Transverse colon (tissue), 4 donors: ENCODE data around the gene FBXO3. TPM values are rescaled to one million over a fixed set of nuclear protein-coding genes. Genes with fewer than 3 reads are reported as not detected.
"Not testable (repeated sequence)": the region's sequence is repeated elsewhere in the genome, so short reads cannot be mapped to it uniquely, and the experiment has no call there.

Experiments
- DNase-seq: peaks from one replicate; pipeline ENCODE4 v3.0.0-alpha.2; 2019
- H3K27ac ChIP-seq, 4 donors: fragments of 200-600 bp; sonication (generic); 2 replicates each; pipeline ENCODE4 v1.5.1; 2016 to 2018; ENCODE audit warnings: inconsistent platforms in 4 of 4
- H3K27me3 ChIP-seq: fragments of 200-600 bp; sonication (generic); 2 replicates; pipeline ENCODE4 v1.5.1; 2017; ENCODE audit warnings: inconsistent platforms
- H3K36me3 ChIP-seq, 4 donors: fragments of 200-600 bp; sonication (generic); 2 replicates each; pipeline ENCODE4 v1.5.1; 2017 to 2019; ENCODE audit warnings: inconsistent platforms in 4 of 4
- H3K4me1 ChIP-seq, 4 donors: fragments of 200-600 bp; sonication (generic); 2 replicates each; pipeline ENCODE4 v1.5.1; 2017 to 2020; ENCODE audit warnings: inconsistent platforms in 4 of 4
- H3K4me3 ChIP-seq, 4 donors: fragments of 200-600 bp; sonication (generic); 1 replicate in 1 of 4; 2 replicates in 3 of 4; pipeline versions ENCODE4 v1.5.1 to v1.6.1; 2017 to 2019; ENCODE audit warnings: inconsistent platforms in 4 of 4
- H3K9me3 ChIP-seq, 2 donors: fragments of 200-600 bp; sonication (generic); 2 replicates each; pipeline ENCODE4 v1.5.1; 2017 to 2019; ENCODE audit warnings: inconsistent platforms in 2 of 2
- EP300 ChIP-seq: sonication (generic); formaldehyde crosslinking; IDR thresholded peaks from one replicate; pipeline ENCODE4 v1.6.1; 2017; ENCODE audit warnings: antibody characterized with exemption, low read depth
- POLR2A ChIP-seq: fragments of 450-650 bp; IDR thresholded peaks from one replicate; pipeline ENCODE4 v1.6.1; 2016; ENCODE audit warnings: antibody characterized with exemption, mild to moderate bottlenecking, moderate library complexity
- POLR2AphosphoS5 ChIP-seq, 3 donors: sonication (generic); formaldehyde crosslinking; IDR thresholded peaks; one replicate each; pipeline ENCODE4 v1.6.1; 2016; ENCODE audit warnings: antibody characterized with exemption in 3 of 3
- WGBS, 2 donors: methylation state at CpG; one replicate each; pipeline ENCODE4 v1.1.5; 2018; ENCODE audit warnings: low coverage in 1 of 2; 5-methylcytosine and 5-hydroxymethylcytosine counted together
- in situ Hi-C, 4 donors: fragments of 200-750 bp; cut with MboI; loops; one replicate each; pipeline versions ENCODE4 v1.15.0 to v1.15.1; 2017; ENCODE audit warnings: low sequenced_read_pairs in 3 of 4, low pct_ligation_motif_present in 1 of 4, low pct_unique_long_range_greater_than_20kb in 1 of 4
- intact Hi-C: fragments of 100-400 bp; cut with DNase I; formaldehyde crosslinking; loops from one replicate; pipeline ENCODE4 v1.15.1; 2023; ENCODE audit warnings: low total_unique reads
- total RNA-seq, 4 donors: library from RNA; depleted of rRNA; stranded (reverse); fragments of >200 nt; gene quantifications; one replicate each; pipeline ENCODE4 v1.1.0, GENCODE V29; 2016
- TF ChIP-seq, protein P1 (sequence below), 5 experiments: fragments of 200-600 bp in 3 of 5; fragments of 450-650 bp in 2 of 5; sonication (generic) in 3 of 5; IDR thresholded peaks; 1 replicate in 2 of 5; 2 replicates in 3 of 5; pipeline ENCODE4 v1.5.1; 2016 to 2017; ENCODE audit warnings: antibody characterized with exemption in 5 of 5, inconsistent platforms in 3 of 5, mild to moderate bottlenecking in 2 of 5, moderate library complexity in 1 of 5

FBXO3 gene
- total RNA-seq, 4 donors from 2014 or later = 9.0 to 48.5 (median 30.7) TPM

DNA sequence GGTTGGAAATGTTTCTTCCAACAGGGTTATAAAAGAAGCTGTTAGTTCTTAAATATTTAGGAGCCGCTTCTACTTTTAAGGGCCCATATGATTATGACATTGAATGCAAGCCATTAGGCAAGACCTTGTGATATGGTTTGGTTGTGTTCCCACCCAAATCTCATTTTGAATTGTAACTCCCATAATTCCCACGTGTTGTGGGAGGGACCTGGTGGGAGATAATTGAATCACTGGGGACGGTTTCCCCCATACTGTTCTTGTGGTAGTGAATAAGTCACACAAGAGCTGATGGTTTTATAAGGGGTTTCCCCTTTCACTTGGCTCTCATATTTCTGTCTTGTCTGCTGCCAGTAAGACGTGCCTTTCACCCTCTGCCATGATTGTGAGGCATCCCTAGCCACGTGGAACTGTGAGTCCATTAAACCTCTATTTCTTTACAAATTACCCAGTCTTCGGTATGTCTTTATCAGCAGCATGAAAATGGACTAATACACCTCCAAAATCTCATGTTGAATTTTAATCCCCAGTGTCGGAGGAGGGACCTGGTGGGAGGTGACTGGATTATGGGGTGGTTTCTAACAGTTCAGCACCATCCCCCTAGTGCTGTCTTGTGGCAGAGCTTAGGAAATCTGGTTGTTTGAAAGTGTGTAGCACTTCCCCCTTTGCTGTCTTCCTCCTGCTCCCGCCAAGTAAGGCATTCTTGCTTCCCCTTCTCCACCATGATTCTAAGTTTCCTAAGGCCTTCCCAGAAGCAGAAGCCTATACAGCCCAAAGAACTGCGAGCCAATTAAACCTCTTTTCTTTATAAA lies 42.4 kb downstream of the FBXO3 start:
- H3K4me3 ChIP-seq = no peak overlapping the region
- 56 to 69% methylated on average over 3 to 9 of the region's 9 CpGs for WGBS, 2 donors
- DNase-seq = no peak
- TF ChIP-seq POLR2AphosphoS5 (IDR thresholded peaks at IDR 0.05) (no peak), EP300 (no peak), POLR2A (no peak)
- TF ChIP-seq, protein P1, sequence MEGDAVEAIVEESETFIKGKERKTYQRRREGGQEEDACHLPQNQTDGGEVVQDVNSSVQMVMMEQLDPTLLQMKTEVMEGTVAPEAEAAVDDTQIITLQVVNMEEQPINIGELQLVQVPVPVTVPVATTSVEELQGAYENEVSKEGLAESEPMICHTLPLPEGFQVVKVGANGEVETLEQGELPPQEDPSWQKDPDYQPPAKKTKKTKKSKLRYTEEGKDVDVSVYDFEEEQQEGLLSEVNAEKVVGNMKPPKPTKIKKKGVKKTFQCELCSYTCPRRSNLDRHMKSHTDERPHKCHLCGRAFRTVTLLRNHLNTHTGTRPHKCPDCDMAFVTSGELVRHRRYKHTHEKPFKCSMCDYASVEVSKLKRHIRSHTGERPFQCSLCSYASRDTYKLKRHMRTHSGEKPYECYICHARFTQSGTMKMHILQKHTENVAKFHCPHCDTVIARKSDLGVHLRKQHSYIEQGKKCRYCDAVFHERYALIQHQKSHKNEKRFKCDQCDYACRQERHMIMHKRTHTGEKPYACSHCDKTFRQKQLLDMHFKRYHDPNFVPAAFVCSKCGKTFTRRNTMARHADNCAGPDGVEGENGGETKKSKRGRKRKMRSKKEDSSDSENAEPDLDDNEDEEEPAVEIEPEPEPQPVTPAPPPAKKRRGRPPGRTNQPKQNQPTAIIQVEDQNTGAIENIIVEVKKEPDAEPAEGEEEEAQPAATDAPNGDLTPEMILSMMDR (IDR thresholded peaks at IDR 0.05) = no peak
- in situ Hi-C loops = loop anchor here in 2 of 4 donors (25.0 kb wide), 1 partner anchor 570 kb away; the partner anchor contains the start of gene CSTF3 (in 2 of the 2)
- H3K27ac ChIP-seq = peak overlapping the region; percentile 63 to 95 (median 76)
- H3K36me3 ChIP-seq = no peaks in the 10 kb centered on the region
- H3K27me3 ChIP-seq = no peaks in the 10 kb centered on the region
- intact Hi-C loops = no loop called here
- peaks cover 11 to 52% (median 38%) of the 10 kb centered on the region in 4 donors for H3K4me1 ChIP-seq
- no peaks in the 10 kb centered on the region for H3K9me3 ChIP-seq

DNA sequence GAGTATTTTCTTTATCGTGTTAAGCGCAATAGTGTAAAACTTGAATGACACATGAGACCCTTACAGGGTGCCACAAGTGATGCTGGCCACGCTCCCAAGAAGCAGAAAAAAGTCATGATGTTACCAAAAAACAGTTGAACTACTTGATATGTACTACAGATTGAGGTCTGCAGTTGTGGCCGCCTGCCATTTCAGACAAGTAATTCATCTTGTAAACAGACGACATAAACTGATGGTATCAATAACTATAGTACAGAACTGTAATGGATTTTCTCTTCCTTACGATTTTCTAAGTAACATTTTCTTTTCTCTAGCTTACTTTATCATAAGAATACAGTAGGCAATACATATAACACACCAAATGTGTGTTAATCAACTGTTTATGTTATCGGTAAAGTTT lies 43.6 kb downstream of the FBXO3 start:
- in situ Hi-C loops = loop anchor here in 2 of 4 donors (25.0 kb wide), 1 partner anchor 568 kb away; the partner anchor contains the start of gene CSTF3 (in 2 of the 2)
- H3K27ac ChIP-seq = no peak overlapping the region
- no peak for DNase-seq
- no peaks in the 10 kb centered on the region for H3K27me3 ChIP-seq
- H3K4me1 ChIP-seq = peaks cover 9 to 50% (median 35%) of the 10 kb centered on the region in 4 donors
- no peaks in the 10 kb centered on the region for H3K9me3 ChIP-seq
- no peak overlapping the region for H3K4me3 ChIP-seq
- TF ChIP-seq POLR2A (no peak), POLR2AphosphoS5 (IDR thresholded peaks at IDR 0.05) (no peak), EP300 (no peak)
- TF ChIP-seq, protein P1 (IDR thresholded peaks at IDR 0.05) = no peak
- no peaks in the 10 kb centered on the region for H3K36me3 ChIP-seq
- 74 to 86% methylated on average over 5 to 7 of the region's 7 CpGs for WGBS, 2 donors
- intact Hi-C loops = no loop called here

DNA sequence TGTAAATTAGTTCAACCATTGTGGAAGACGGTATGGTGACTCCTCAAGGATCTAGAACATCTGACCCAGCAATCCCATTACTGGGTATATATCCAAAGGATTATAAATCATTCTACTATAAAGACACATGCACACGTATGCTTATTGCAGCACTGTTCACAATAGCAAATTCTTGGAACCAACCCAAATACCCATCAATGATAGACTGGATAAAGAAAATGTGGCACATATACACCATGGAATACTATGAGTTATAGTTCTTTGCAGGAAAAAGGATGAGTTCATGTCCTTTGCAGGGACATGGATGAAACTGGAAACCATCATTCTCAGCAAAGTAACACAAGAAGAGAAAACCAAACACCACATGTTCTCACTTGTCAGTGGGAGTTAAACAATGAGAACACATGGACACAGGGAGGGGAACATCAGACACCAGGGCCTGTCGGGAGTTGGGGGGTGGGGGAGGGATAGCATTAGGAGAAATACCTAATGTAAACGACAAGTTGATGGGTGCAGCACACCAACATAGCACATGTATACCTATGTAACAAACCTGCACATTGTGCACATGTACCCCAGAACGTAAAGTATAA lies 45.2 kb downstream of the FBXO3 start:
- in situ Hi-C loops = loop anchor here in 2 of 4 donors (25.0 kb wide), 1 partner anchor 567 kb away; the partner anchor contains the start of gene CSTF3 (in 2 of the 2)
- H3K9me3 ChIP-seq, H3K27ac ChIP-seq, H3K36me3 ChIP-seq, intact Hi-C loops, H3K27me3 ChIP-seq, H3K4me3 ChIP-seq, DNase-seq: not testable (repeated sequence)
- peaks cover 12 to 55% (median 33%) of the 10 kb centered on the region in 4 donors for H3K4me1 ChIP-seq
- WGBS, 2 donors = 80 to 82% methylated on average over 2 to 5 of the region's 5 CpGs

DNA sequence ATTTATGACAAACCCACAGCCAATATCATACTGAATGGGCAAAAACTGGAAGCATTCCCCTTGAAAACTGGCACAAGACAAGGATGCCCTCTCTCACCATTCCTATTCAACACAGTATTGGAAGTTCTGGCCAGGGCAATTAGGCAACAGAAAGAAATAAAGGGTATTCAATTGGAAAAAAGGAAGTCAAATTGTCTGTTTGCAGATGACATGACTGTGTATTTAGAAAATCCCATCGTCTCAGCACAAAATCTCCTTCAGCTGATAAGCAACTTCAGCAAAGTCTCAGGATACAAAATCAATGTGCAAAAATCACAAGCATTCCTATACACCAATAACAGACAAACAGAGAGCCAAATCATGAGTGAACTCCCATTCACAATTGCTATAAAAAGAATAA lies 46.8 kb downstream of the FBXO3 start:
- in situ Hi-C loops = loop anchor here in 2 of 4 donors (25.0 kb wide), 1 partner anchor 565 kb away; the partner anchor contains the start of gene CSTF3 (in 2 of the 2)
- H3K27me3 ChIP-seq, DNase-seq, H3K36me3 ChIP-seq, H3K9me3 ChIP-seq, intact Hi-C loops, H3K4me3 ChIP-seq, H3K27ac ChIP-seq: not testable (repeated sequence)
- 36 to 70% methylated on average over 1 of the region's 1 CpG for WGBS, 2 donors
- peaks cover 23 to 55% (median 31%) of the 10 kb centered on the region in 4 donors for H3K4me1 ChIP-seq

DNA sequence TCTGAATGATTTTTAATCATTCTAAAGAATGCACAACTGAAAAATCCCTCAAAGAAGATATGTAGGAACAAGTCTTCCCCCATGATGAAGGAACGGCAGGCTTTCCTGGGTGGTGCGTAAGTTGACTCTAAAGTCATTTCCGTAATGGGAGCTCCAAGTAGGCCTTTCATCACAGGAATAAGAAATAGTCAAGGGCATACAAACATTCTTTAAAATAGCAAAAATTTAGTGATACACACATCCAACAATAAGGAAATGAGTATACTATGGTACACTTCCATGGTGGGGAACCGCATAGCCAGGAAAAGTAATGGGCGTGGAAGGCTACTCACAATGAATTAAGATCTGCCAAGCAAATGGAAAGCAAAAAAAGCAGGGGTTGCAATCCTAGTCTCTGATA lies 48.8 kb downstream of the FBXO3 start:
- H3K9me3 ChIP-seq = no peaks in the 10 kb centered on the region
- DNase-seq = no peak
- no peak overlapping the region for H3K4me3 ChIP-seq
- no peak for TF ChIP-seq POLR2A
- TF ChIP-seq, protein P1 (IDR thresholded peaks at IDR 0.05) = no peak
- H3K27me3 ChIP-seq = no peaks in the 10 kb centered on the region
- in situ Hi-C loops = loop anchor here in 2 of 4 donors (25.0 kb wide), 1 partner anchor 563 kb away; the partner anchor contains the start of gene CSTF3 (in 2 of the 2)
- WGBS, 2 donors = 78 to 83% methylated on average over 5 of the region's 5 CpGs
- peaks cover 0 to 5% (median 2%) of the 10 kb centered on the region in 4 donors for H3K36me3 ChIP-seq
- H3K27ac ChIP-seq = peak overlapping the region in 3 of 4 donors; percentile 6 to 68 (median 55)
- intact Hi-C loops = no loop called here
- peaks cover 18 to 50% (median 22%) of the 10 kb centered on the region in 4 donors for H3K4me1 ChIP-seq
